RWPE1 (cell line): ENCODE measurements around the gene TMEM169.
"Not testable (repeated sequence)": the region's sequence is repeated elsewhere in the genome, so short reads cannot be mapped to it uniquely, and the experiment has no call there.

Experiments used
- CTCF ChIA-PET: fragments of 350-600 bp; sonication (Branson Sonifier 250); formaldehyde crosslinking; extraction: SDS; loops from one replicate; lab custom pipeline; 2021; lab: Yijun Ruan, JAX
- POLR2A ChIA-PET: fragments of 400-600 bp; formaldehyde crosslinking; extraction: SDS; loops from one replicate; lab custom pipeline; 2020; ENCODE audit warnings: antibody characterized with exemption; ENCODE audit not compliant: low non-redundant PET; lab: Yijun Ruan, JAX
- DNase-seq: peaks from one replicate; pipeline ENCODE4 v3.0.0; 2012; ENCODE audit warnings: low spot score
- H3K27ac ChIP-seq: fragments of 450-650 bp; 2 replicates; pipeline ENCODE4 v1.5.1; 2017
- CTCF ChIP-seq: fragments of 450-650 bp; conservative IDR thresholded peaks from 2 replicates; pipeline ENCODE4 v1.5.1; 2017; ENCODE audit warnings: low read depth, mild to moderate bottlenecking

Gene TMEM169

GRCh38 chr2:216139884-216140283, 58.2 kb downstream of the TMEM169 start:
- no peak for DNase-seq

GRCh38 chr2:216141516-216141915, 59.8 kb downstream of the TMEM169 start:
- DNase-seq, H3K27ac ChIP-seq, POLR2A ChIA-PET: not testable (repeated sequence)
- CTCF ChIA-PET = interaction anchor here (0.6 kb wide), 1 partner anchor 23 kb away, joined by 9 read pairs; no protein-coding TSS in a partner anchor

More at GRCh38 chr2:216139884-216140283, 58.2 kb downstream of the TMEM169 start:
- POLR2A ChIA-PET = no interaction called here
- CTCF ChIA-PET = interaction anchor here (0.7 kb wide), 1 partner anchor 225 kb away, joined by 4 read pairs; no protein-coding TSS in a partner anchor
- no peak for TF ChIP-seq CTCF
- H3K27ac ChIP-seq = no peak overlapping the region

GRCh38 chr2:216142540-216142939, 60.8 kb downstream of the TMEM169 start:
- ChIA-PET CTCF (interaction anchor here (0.9 kb wide), 1 partner anchor 10 kb away, joined by 3 read pairs; no protein-coding TSS in a partner anchor), POLR2A (no interaction called here)
- no peak for DNase-seq
- no peak overlapping the region for H3K27ac ChIP-seq
- no peak for TF ChIP-seq CTCF

- H3K27ac ChIP-seq = no peak overlapping the region
- POLR2A ChIA-PET = no interaction called here
- CTCF ChIA-PET = no interaction called here
- no peak for DNase-seq
- TF ChIP-seq CTCF = no peak
These were observed 62.7 kb downstream of the TMEM169 start for GRCh38 chr2:216144372-216144771.

GRCh38 chr2:216144857-216145256, 63.1 kb downstream of the TMEM169 start:
- CTCF ChIA-PET = no interaction called here
- H3K27ac ChIP-seq = no peak overlapping the region
- DNase-seq = no peak
- TF ChIP-seq CTCF = no peak
- POLR2A ChIA-PET = no interaction called here

GRCh38 chr2:216146573-216146972, 64.9 kb downstream of the TMEM169 start:
- no peak for DNase-seq
- ChIA-PET POLR2A (no interaction called here), CTCF (interaction anchor here (0.5 kb wide), 2 partner anchors 32 to 828 kb away, joined by 3 read pairs; no protein-coding TSS in a partner anchor)
- H3K27ac ChIP-seq = no peak overlapping the region
- no peak for TF ChIP-seq CTCF

- H3K27ac ChIP-seq = no peak overlapping the region
- ChIA-PET CTCF (no interaction called here), POLR2A (no interaction called here)
- no peak for TF ChIP-seq CTCF
- DNase-seq = no peak
These were observed 65.7 kb downstream of the TMEM169 start for GRCh38 chr2:216147172-216148131.
